Stomach (tissue), 4 donors: ENCODE results near the gene ANGPTL8.

ENCODE experiments used
- EP300 ChIP-seq: sonication (generic); formaldehyde crosslinking; IDR thresholded peaks from one replicate; pipeline ENCODE4 v1.6.1; 2017; ENCODE audit warnings: antibody characterized with exemption
- TF ChIP-seq, protein P1 (sequence below), 7 experiments: fragments of 450-650 bp in 4 of 7; fragments of 200-600 bp in 3 of 7; sonication (generic) in 3 of 7; IDR thresholded peaks; one replicate each; pipeline ENCODE4 v1.5.1; 2016 to 2019; ENCODE audit warnings: antibody characterized with exemption in 7 of 7, control low read depth in 2 of 7, mild to moderate bottlenecking in 1 of 7

DNA sequence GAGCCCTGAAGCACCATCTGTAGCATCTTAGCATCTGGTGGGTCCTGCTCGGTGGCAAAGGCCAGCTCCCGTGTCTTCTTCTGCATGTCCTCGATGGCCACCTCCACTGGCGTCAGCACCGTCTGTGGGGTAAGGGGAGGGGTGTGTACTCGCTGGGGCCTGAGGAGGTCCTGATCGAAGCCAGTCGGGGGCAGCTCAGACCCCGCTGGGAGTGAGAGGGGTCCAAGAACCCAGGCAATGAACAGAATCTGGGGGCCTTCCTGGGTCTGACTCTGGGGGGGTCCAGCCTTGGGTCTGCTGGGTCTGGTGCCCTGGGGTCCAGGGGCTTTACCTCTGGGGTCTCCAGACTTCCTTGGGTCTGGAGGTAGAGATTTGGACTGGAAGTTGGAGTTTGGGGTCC, 38.5 kb upstream of the ANGPTL8 start:
- no peak for TF ChIP-seq EP300
- TF ChIP-seq, protein P1, sequence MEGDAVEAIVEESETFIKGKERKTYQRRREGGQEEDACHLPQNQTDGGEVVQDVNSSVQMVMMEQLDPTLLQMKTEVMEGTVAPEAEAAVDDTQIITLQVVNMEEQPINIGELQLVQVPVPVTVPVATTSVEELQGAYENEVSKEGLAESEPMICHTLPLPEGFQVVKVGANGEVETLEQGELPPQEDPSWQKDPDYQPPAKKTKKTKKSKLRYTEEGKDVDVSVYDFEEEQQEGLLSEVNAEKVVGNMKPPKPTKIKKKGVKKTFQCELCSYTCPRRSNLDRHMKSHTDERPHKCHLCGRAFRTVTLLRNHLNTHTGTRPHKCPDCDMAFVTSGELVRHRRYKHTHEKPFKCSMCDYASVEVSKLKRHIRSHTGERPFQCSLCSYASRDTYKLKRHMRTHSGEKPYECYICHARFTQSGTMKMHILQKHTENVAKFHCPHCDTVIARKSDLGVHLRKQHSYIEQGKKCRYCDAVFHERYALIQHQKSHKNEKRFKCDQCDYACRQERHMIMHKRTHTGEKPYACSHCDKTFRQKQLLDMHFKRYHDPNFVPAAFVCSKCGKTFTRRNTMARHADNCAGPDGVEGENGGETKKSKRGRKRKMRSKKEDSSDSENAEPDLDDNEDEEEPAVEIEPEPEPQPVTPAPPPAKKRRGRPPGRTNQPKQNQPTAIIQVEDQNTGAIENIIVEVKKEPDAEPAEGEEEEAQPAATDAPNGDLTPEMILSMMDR (IDR thresholded peaks at IDR 0.05): no peak
